ENCODE data around the gene ERC2. TPM values are rescaled to one million over a fixed set of nuclear protein-coding genes. Genes with fewer than 3 reads are reported as not detected.

ERC2 gene
- total RNA-seq, 1 donor from 2014 or later, result 0.35 TPM

- DNase-seq (ENCODE audit: extremely low spot score, unreplicated experiment), result no peak
- no peaks in the 10 kb centered on the region for H3K27me3 Mint-ChIP-seq (ENCODE audit: unreplicated experiment)
- no peak overlapping the region for H3K4me3 Mint-ChIP-seq (ENCODE audit: unreplicated experiment)
- no peak overlapping the region for H3K27ac Mint-ChIP-seq (ENCODE audit: unreplicated experiment)
- TF ChIP-seq, protein P1, sequence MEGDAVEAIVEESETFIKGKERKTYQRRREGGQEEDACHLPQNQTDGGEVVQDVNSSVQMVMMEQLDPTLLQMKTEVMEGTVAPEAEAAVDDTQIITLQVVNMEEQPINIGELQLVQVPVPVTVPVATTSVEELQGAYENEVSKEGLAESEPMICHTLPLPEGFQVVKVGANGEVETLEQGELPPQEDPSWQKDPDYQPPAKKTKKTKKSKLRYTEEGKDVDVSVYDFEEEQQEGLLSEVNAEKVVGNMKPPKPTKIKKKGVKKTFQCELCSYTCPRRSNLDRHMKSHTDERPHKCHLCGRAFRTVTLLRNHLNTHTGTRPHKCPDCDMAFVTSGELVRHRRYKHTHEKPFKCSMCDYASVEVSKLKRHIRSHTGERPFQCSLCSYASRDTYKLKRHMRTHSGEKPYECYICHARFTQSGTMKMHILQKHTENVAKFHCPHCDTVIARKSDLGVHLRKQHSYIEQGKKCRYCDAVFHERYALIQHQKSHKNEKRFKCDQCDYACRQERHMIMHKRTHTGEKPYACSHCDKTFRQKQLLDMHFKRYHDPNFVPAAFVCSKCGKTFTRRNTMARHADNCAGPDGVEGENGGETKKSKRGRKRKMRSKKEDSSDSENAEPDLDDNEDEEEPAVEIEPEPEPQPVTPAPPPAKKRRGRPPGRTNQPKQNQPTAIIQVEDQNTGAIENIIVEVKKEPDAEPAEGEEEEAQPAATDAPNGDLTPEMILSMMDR (IDR thresholded peaks at IDR 0.05), result no peak
- peaks cover 6% of the 10 kb centered on the region for H3K9me3 Mint-ChIP-seq (ENCODE audit: unreplicated experiment)
- no peaks in the 10 kb centered on the region for H3K36me3 Mint-ChIP-seq (ENCODE audit: unreplicated experiment)
- H3K4me1 Mint-ChIP-seq (ENCODE audit: unreplicated experiment), result no peaks in the 10 kb centered on the region
Measured at GRCh38 chr3:56375654-56376053, 92.6 kb downstream of the ERC2 start.

DNA sequence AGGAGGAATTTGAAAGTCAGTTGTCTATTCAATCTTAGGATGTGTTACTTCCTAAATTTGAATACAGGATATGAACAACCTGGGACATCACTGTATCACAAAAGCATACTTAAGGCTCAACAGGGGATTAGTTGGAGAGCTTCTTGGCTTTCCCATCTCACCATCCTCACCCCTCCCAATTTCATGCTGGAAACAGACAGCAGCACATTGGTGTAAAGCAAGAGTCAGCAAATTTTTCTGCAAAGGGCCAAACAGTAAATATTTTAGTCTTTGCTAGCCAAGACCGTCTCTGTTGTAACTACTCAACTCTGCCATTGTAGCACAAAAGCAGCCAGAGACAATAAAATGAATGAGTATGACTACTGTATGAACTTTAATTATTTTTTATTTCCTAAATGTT is 94.9 kb downstream of the ERC2 start:
- Mint-ChIP-seq H3K27ac (ENCODE audit: unreplicated experiment) (no peak overlapping the region), H3K4me3 (ENCODE audit: unreplicated experiment) (no peak overlapping the region), H3K36me3 (ENCODE audit: unreplicated experiment) (no peaks in the 10 kb centered on the region), H3K27me3 (ENCODE audit: unreplicated experiment) (no peaks in the 10 kb centered on the region), H3K9me3 (ENCODE audit: unreplicated experiment) (peaks cover 10% of the 10 kb centered on the region), H3K4me1 (ENCODE audit: unreplicated experiment) (no peaks in the 10 kb centered on the region)
- DNase-seq (ENCODE audit: extremely low spot score, unreplicated experiment), result no peak
- TF ChIP-seq, protein P1 (IDR thresholded peaks at IDR 0.05), result no peak

- no peak overlapping the region for H3K27ac Mint-ChIP-seq (ENCODE audit: unreplicated experiment)
- TF ChIP-seq, protein P1 (IDR thresholded peaks at IDR 0.05), result no peak
- H3K36me3 Mint-ChIP-seq (ENCODE audit: unreplicated experiment), result no peaks in the 10 kb centered on the region
- H3K9me3 Mint-ChIP-seq (ENCODE audit: unreplicated experiment), result peaks cover 4% of the 10 kb centered on the region
- H3K4me3 Mint-ChIP-seq (ENCODE audit: unreplicated experiment), result no peak overlapping the region
- no peak for DNase-seq (ENCODE audit: extremely low spot score, unreplicated experiment)
- no peaks in the 10 kb centered on the region for H3K4me1 Mint-ChIP-seq (ENCODE audit: unreplicated experiment)
- H3K27me3 Mint-ChIP-seq (ENCODE audit: unreplicated experiment), result no peaks in the 10 kb centered on the region
Measured at GRCh38 chr3:56370991-56371775, 97.1 kb downstream of the ERC2 start.

DNA sequence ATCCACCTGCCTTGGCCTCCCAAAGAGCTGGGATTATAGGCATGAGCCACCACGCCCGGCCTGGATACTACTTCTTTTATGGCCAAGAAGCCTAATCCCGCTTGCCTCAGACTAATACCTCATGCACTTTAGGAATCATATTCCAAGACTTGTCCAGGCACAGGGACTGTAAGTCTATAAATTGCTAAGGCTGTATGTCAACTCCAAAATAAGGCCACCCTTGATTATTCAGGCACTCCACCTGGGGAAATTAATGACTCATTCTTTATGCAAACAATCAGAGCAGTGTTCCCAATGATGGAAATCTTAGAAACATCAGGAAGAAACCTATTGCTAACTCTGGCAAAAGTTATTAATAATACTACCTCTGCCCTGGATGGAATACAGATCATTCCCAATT is 98.4 kb downstream of the ERC2 start:
- H3K27ac Mint-ChIP-seq (ENCODE audit: unreplicated experiment), result no peak overlapping the region
- TF ChIP-seq, protein P1 (IDR thresholded peaks at IDR 0.05), result no peak
- H3K27me3 Mint-ChIP-seq (ENCODE audit: unreplicated experiment), result no peaks in the 10 kb centered on the region
- no peak overlapping the region for H3K4me3 Mint-ChIP-seq (ENCODE audit: unreplicated experiment)
- no peak for DNase-seq (ENCODE audit: extremely low spot score, unreplicated experiment)
- no peaks in the 10 kb centered on the region for H3K4me1 Mint-ChIP-seq (ENCODE audit: unreplicated experiment)
- peaks cover 4% of the 10 kb centered on the region for H3K9me3 Mint-ChIP-seq (ENCODE audit: unreplicated experiment)
- H3K36me3 Mint-ChIP-seq (ENCODE audit: unreplicated experiment), result no peaks in the 10 kb centered on the region

DNA sequence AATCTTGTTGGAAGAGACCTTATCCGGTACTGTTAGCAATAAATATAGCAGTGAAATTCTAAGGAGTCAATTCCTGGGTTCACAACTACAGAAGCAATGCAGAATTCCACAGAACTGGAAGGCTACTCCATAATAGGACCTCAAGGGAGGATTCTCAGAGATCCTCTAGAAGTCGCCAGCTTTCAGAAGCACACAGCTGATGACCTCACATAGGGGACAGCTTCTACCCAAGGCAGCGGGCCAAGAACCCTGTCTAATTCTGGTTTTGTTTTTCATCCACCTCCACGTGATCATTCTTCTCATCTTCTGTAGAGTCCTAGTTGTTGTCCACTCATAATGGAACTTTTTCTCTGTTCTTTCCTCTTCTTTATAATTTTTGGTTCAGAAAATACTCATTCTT is 99.4 kb downstream of the ERC2 start:
- H3K9me3 Mint-ChIP-seq (ENCODE audit: unreplicated experiment), result peaks cover 4% of the 10 kb centered on the region

More for the DNA sequence above, 99.4 kb downstream of the ERC2 start:
- H3K27ac Mint-ChIP-seq (ENCODE audit: unreplicated experiment), result no peak overlapping the region
- H3K4me1 Mint-ChIP-seq (ENCODE audit: unreplicated experiment), result no peaks in the 10 kb centered on the region
- no peak overlapping the region for H3K4me3 Mint-ChIP-seq (ENCODE audit: unreplicated experiment)
- TF ChIP-seq, protein P1 (IDR thresholded peaks at IDR 0.05), result no peak
- DNase-seq (ENCODE audit: extremely low spot score, unreplicated experiment), result no peak
- H3K27me3 Mint-ChIP-seq (ENCODE audit: unreplicated experiment), result peaks cover 2% of the 10 kb centered on the region
- no peaks in the 10 kb centered on the region for H3K36me3 Mint-ChIP-seq (ENCODE audit: unreplicated experiment)
